ENCODE results near the gene BTLA. TPM values are rescaled to one million over a fixed set of nuclear protein-coding genes. Genes with fewer than 3 reads are reported as not detected.
A peak's percentile ranks its signal among the peaks of the same experiment; 100 is the strongest.
"Not testable (repeated sequence)": the region's sequence is repeated elsewhere in the genome, so short reads cannot be mapped to it uniquely, and the experiment has no call there.

Gene BTLA
- total RNA-seq, 1 donor = not detected

DNA sequence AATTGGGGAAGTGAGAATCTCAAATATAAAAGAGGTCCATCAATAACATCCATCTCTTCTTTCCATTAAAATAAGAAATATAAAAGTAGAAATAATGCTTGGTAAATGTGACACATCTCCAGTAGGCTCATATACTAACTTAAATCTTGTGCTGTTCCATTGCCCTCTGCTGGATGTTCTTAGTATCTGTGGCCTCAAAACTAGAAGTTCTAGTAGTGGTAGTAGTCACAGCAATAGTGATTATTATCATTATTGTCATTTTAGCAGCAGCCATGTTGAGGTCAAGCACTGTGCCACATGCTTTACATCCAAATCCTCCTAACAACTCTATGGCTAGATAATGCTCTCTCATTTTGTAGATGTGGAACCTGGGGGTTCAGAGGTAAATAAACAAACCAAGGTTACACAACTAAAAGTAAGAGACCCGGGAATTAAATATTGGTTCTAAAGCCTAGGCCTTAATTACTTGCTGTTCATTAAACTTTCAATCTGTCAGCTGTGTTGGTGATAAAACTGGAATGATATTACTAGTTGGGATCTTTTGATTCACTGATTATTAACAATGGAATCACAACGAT is 20.2 kb upstream of the BTLA start:
- DNase-seq (ENCODE audit: low read depth) = peak; percentile 78
- H3K4me3 ChIP-seq (ENCODE audit: low read depth, low read length) = no peak overlapping the region
- TF ChIP-seq, protein P1, sequence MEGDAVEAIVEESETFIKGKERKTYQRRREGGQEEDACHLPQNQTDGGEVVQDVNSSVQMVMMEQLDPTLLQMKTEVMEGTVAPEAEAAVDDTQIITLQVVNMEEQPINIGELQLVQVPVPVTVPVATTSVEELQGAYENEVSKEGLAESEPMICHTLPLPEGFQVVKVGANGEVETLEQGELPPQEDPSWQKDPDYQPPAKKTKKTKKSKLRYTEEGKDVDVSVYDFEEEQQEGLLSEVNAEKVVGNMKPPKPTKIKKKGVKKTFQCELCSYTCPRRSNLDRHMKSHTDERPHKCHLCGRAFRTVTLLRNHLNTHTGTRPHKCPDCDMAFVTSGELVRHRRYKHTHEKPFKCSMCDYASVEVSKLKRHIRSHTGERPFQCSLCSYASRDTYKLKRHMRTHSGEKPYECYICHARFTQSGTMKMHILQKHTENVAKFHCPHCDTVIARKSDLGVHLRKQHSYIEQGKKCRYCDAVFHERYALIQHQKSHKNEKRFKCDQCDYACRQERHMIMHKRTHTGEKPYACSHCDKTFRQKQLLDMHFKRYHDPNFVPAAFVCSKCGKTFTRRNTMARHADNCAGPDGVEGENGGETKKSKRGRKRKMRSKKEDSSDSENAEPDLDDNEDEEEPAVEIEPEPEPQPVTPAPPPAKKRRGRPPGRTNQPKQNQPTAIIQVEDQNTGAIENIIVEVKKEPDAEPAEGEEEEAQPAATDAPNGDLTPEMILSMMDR (IDR thresholded peaks at IDR 0.05; ENCODE audit: insufficient read depth, low read depth, low read length) = peak; percentile 76

DNA sequence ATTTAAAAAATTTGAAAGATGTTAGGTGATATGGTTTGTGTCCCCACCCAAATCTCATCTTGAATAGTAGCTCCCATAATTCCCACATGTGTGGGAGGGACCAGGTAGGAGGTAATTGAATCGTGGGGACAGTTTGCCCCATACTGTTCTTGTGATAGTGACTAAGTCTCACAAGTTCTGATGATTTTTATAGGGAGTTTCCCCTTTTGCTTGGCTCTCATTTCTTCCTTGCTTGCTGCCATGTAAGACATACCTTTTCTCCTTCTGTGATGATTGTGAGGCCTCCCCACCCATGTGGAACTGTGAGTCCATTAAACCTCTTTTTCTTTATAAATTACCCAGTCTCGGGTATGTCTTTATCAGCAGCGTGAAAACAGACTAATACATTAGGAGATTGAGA is 19.7 kb upstream of the BTLA start:
- DNase-seq (ENCODE audit: low read depth); H3K4me3 ChIP-seq (ENCODE audit: low read depth, low read length): not testable (repeated sequence)

DNA sequence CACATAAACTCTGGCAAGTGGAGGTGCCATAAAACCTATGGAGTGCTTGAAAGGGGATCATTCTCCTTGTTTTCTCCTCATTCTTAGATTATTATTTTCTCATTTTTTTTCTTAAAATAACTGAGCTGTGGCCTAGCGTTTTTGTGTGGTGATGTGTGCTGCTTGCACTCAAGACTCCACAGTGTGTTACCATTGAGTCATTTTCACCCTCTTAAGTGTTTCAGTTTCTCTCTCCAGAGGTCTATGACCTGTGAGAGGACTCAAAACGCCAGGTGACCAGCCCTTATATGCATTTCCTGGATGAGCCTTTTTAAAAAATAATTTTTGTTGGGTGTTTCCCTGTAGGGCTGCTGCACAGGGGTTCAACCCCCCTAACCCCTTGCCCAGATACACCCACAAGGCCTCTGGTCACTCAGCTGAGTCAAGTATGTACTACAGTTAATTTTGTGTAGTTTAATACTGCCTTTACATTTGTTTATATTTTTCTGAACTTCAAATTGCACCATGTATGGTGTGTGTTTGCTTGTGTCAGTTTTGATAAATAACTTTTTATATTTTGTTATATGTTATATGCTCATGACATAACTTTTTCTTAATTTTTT is 15.4 kb upstream of the BTLA start:
- no peak overlapping the region for H3K4me3 ChIP-seq (ENCODE audit: low read depth, low read length)
- TF ChIP-seq, protein P1 (IDR thresholded peaks at IDR 0.05; ENCODE audit: insufficient read depth, low read depth, low read length) = no peak
- DNase-seq (ENCODE audit: low read depth) = no peak

- DNase-seq (ENCODE audit: low read depth) = no peak
- TF ChIP-seq, protein P1 (IDR thresholded peaks at IDR 0.05; ENCODE audit: insufficient read depth, low read depth, low read length) = no peak
- H3K4me3 ChIP-seq (ENCODE audit: low read depth, low read length) = no peak overlapping the region
Observed at GRCh38 chr3:112512320-112512719, 13.0 kb upstream of the BTLA start.

GRCh38 chr3:112508860-112509259 is 9.6 kb upstream of the BTLA start:
- H3K4me3 ChIP-seq (ENCODE audit: low read depth, low read length) = no peak overlapping the region
- TF ChIP-seq, protein P1 (IDR thresholded peaks at IDR 0.05; ENCODE audit: insufficient read depth, low read depth, low read length) = no peak
- DNase-seq (ENCODE audit: low read depth) = no peak

DNA sequence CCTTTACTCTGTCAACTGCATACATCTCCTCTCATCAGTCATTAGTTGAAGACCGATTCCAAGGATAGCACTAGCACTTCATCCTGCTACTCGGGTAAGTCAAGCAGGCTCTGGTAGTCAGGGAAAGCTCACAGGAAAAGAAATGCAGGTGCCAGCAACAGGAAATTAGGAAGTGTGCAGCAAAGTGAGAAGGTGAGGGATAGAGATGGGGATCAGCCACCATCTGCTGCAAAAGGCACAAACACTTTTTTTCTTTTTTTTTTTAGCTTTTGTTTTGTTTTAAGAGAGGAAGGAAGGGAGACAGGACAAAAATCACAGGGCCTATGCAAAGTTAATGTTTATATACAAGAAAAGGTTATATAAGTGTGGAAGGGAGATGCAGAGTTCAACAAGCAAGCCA is 9.0 kb upstream of the BTLA start:
- no peak for DNase-seq (ENCODE audit: low read depth)
- no peak overlapping the region for H3K4me3 ChIP-seq (ENCODE audit: low read depth, low read length)
- TF ChIP-seq, protein P1 (IDR thresholded peaks at IDR 0.05; ENCODE audit: insufficient read depth, low read depth, low read length) = no peak

GRCh38 chr3:112505907-112506306 is 6.6 kb upstream of the BTLA start:
- TF ChIP-seq, protein P1 (IDR thresholded peaks at IDR 0.05; ENCODE audit: insufficient read depth, low read depth, low read length) = no peak
- DNase-seq (ENCODE audit: low read depth) = no peak

More at GRCh38 chr3:112505907-112506306, 6.6 kb upstream of the BTLA start:
- no peak overlapping the region for H3K4me3 ChIP-seq (ENCODE audit: low read depth, low read length)
